Skin epidermis (tissue), 12 donors: ENCODE measurements around the gene ASTN2.
"Not testable (repeated sequence)": the region's sequence is repeated elsewhere in the genome, so short reads cannot be mapped to it uniquely, and the experiment has no call there.

ENCODE experiments used
- H3K27ac ChIP-seq, 21 experiments: fragments of 200-600 bp; sonication (generic) in 11 of 21; one replicate each; pipeline ENCODE4 v1.5.0; 2020; ENCODE audit warnings: mild to moderate bottlenecking in 3 of 21, inconsistent platforms in 2 of 21, moderate library complexity in 2 of 21
- H3K4me3 ChIP-seq, 7 experiments: fragments of 200-600 bp; sonication (generic) in 2 of 7; one replicate each; pipeline ENCODE4 v1.5.0; 2020; ENCODE audit warnings: inconsistent platforms in 2 of 7, mild to moderate bottlenecking in 2 of 7, moderate library complexity in 1 of 7

The ASTN2 gene

DNA sequence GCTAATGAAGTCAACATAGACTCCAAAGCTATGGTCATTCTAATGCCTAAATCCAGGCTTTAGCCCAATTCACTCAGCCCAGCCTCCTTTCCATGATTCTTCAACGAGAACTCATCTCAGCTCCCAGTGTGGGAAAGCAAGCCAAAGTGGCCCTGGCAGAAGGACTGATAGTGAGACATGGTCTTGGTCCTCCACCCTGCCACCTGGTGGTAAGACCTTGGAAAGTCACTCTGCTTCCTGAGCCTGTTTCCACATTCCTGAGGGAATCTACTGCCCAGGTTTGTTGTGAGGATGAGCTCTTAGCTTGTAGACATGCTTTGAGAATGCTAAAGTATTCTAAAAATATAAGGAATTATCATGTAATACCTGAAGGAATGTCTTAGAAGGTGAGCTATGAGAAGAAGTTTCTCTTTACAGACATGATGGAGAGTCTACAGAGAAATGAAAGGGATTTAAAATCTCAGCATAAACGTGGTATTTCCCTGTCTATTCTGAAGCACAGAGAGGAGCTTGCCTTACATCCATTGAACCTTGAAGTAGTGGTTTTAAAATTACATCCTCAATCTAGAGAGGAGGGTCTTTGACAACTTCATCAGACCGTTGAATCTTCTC lies 554.2 kb downstream of the ASTN2 start:
- H3K27ac ChIP-seq = no peak overlapping the region
- H3K4me3 ChIP-seq = no peak overlapping the region

DNA sequence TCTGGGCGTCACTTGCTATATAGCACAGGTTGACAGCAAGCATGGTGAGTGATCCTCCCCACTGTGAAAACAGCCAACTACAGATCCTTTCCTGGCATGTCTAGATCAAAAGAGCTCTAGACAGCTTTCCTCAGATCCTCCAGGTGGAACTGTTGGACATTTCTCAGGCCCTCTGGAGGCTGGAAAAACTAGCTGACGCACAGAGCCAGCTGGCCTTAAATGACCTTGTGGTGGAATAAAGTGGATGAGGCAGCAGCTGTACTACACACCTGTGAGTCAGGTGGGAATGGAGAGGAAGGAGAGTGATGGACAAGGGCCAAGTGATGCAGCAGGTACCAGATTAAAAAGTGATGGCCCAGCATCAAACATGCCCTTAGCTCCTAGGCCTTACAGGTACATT lies 555.1 kb downstream of the ASTN2 start:
- Histone ChIP-seq H3K4me3 (no peak overlapping the region), H3K27ac (peak overlapping the region in 1 of 21 experiments; percentile 22)

DNA sequence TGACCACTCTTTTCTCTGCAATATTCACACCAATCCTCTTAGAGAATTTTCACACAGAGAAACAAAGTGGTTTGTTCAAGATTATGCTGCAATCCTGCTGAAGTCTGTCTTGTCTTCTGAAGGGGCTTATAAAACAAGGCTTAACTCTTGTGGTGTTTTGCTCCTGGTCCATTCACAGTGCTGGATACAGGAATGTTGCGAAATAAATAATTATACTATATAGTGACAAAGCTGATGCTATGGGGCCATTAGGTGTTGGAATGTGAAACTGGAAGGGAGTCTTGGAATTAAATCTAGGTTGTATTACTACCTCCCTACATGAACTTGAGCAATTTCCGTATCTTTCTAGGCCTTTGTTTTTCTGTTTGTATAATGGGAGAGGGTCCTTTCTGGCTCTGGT lies 557.5 kb downstream of the ASTN2 start:
- Histone ChIP-seq H3K4me3 (no peak overlapping the region), H3K27ac (peak overlapping the region in 8 of 21 experiments; percentile 22 to 77 (median 56))

DNA sequence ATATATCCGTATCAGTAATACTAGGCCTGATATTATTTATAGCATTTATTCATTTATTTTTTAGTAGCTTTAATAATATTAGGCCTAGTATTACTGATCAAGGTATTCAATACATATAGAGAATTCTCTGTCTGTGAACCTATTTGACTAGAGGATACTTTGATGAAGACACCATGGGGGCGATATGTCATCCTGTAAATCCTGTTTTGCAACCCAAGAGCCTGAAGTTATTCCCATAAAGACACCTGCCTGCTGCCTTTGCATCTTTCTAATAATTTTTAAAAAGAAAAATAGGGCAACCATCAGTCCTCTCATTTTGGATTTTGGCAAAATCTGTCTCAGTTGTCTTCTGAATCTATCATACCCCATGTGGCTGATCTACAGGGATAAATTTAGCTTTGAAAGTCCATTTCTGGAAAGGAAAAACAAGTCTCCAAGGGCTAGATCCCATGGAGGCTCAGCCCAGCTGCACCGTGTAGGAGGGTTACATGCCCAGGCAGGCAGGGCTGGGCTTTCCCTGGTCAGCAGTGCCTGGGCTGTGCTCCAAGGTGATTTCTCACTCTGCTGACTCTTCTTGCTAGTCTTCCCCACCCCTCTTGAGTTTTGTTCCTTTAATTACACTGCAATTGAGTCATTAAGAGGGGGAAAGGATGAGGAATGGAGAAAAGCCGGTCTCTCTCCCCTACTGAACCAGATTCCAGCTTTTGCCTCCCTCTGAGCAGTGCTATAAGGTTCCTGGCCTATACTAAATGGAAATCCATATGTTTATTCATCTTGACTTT lies 558.8 kb downstream of the ASTN2 start:
- Histone ChIP-seq H3K4me3 (no peak overlapping the region), H3K27ac (peak overlapping the region in 13 of 21 experiments; percentile 20 to 78 (median 57))

DNA sequence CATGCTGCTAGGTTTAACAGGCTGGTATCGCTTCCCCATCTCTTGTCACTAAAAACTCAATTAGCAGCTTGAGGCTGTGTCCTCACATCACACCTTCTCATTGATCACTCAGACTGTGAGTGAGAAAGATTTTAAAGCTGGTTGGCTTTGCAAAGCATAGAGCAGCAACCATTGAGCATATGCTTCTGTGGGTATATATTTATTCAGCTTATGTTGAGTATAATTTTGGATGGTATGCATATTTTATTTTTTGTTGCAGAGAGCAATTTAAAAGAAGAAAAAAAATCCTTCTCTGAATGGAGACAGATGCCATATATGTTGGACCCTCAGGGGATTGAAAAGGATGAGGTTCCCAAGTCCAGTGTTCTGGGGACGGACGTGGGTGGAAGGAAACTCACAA lies 565.1 kb downstream of the ASTN2 start:
- Histone ChIP-seq H3K4me3 (no peak overlapping the region), H3K27ac (no peak overlapping the region)

DNA sequence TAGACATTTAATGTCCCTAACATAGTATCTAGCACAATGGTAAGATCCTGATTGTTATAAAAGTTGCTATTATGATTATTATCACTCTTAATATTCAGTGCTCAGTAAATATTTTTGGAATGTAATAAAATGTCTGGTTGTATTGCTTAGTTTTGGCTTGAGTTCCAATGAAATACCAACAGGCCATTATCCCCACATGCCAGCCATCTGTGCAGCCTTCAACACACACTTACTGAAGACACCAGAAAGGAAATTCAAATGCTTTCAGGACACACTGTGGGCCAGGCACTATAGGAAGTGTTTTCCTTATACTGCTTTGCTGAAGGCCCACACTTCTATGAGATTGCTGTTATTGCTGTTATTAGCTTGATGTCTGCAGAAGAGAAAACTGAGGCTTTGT lies 570.2 kb downstream of the ASTN2 start:
- Histone ChIP-seq H3K27ac (peak overlapping the region in 2 of 21 experiments; percentile 31 to 64), H3K4me3 (no peak overlapping the region)

DNA sequence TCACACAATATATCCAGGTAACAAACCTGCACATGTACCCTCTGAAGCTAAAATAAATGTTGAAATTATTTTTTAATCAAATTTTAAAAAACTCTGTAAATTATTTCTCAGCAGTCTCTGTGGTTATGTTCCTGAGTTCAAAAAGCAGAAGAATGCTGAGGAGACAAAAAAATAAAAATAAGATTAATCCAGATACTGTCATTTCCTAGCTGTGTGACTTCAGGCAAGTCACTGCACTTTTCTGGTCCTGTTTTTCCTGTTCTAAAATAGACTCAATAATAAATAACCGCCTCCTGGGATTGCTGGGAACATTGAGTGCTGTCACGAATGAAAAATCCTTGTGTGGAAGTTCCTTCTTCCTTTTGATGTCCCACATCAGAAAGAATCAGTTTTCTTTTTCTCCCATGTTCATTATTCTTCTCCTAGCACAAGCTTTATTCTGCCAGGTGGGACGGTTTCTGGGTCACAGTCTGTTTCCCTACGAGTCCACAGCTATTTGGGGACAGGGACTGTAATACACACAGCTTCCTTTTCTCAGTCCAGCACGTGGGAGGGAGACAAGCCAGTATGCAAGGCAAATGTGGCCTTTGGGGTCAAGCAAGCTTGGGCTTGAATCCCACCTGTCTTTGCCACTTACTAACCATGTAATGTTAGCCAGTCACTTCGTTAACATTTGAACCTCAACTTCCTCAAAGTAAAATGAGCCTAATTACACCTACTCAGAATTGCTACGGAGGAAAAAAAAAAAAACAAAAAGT lies 570.8 kb downstream of the ASTN2 start:
- H3K4me3 ChIP-seq = no peak overlapping the region
- peak overlapping the region in 4 of 21 experiments; percentile 8 to 64 (median 30) for H3K27ac ChIP-seq

DNA sequence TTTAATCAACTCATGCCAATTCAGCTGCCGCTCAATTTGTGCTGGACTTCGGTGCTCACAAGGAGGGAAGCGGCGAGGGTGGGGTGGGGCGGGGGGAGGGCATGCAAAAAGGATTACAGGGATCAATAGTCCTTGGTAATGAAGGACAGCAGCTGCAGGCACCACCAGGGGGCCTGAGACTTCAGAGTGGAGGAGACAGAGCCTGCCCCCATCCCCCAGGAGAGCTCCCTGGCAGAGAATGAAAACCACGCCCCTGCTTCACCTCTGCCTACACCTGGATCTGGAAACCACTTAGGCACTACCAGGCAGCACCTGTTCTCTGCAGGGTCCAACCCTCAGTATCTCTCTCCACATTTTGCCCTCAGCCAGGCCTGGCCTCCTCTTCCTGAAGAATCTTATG lies 572.2 kb downstream of the ASTN2 start:
- no peak overlapping the region for H3K27ac ChIP-seq
- H3K4me3 ChIP-seq = no peak overlapping the region

DNA sequence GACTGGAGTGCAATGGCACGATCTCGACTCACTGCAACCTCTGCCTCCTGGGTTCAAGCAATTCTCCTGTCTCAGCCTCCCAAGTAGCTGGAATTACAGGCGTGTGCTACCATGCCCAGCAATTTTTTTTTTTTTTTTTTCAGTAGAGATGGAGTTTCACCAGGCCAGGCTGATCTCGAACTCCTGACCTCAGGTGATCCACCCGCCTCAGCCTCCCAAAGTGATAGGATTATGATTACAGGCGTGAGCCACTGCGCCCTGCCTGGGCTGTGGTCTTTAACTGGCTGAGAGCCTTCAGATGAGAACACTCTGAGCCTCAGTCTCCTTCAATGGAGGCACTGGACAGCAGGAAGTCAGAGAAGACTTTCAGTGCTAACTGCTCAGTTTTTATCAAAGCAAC lies 576.4 kb downstream of the ASTN2 start:
- H3K4me3 ChIP-seq = not testable (repeated sequence)
- peak overlapping the region in 3 of 21 experiments; percentile 19 to 76 (median 50) for H3K27ac ChIP-seq

DNA sequence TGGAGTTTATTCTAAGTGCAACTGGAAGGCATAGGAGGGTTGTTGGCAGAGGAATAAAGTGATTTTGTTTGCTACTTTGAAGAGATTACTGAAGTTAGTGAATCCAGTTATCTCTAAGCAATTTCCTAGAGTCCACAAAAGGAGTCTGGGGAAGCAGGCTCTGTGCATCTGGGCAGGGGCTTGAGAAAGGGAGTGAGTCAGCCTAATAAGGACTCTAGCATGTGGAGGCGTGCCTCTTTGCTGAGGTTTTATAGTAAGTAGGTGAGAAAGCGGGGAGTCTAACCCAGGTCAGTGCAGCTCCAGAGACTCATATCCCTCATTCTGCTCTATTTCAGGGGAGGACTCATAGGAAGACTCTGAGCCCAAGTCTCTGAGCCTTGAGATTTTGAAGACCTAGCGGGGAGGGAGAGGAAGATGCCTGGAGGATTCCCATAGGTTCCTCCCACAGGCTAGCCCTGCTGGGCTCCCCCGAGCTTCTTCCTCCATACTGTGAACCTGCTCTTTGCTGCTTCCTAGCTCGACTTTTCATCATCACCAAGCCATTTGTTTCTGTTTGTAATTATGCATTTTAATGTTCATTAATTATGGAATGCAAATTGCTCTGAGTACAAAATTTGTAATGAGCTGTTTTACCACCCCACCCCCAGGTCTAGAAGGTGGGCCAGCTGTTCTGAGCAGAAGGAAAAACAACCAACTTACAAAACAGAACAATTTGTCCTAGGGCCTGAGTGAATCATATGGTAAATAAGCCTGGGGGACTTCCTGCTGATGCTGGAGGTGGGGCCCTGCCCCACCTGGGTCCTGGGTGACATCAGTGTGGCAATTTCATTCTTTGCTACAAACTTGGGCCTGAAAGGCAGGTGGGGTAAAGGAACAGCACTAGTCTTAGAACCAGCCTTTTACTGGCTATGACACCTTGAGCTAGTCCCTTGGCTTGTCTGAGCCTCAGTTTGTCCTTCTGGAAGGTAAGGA lies 577.6 kb downstream of the ASTN2 start:
- H3K4me3 ChIP-seq = no peak overlapping the region
- peak overlapping the region in 12 of 21 experiments; percentile 7 to 76 (median 45) for H3K27ac ChIP-seq

DNA sequence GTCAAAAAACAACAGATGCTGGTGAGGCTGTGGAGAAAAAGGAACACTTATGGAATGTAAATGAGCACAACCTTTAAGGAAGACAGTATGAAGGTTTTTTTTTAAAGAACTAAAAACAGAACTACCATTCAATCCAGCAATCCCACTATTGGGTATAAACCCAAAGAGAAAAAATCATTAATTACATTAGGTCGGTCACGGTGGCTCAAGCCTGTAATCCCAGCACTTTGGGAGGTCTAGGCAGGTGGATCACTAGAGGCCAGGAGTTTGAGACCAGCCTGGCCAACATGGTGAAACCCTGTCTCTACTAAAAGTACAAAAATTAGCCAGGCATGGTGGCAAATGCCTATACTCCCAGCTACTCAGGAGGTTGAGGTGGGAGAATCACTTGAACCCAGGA lies 584.5 kb downstream of the ASTN2 start:
- H3K27ac ChIP-seq = not testable (repeated sequence)

DNA sequence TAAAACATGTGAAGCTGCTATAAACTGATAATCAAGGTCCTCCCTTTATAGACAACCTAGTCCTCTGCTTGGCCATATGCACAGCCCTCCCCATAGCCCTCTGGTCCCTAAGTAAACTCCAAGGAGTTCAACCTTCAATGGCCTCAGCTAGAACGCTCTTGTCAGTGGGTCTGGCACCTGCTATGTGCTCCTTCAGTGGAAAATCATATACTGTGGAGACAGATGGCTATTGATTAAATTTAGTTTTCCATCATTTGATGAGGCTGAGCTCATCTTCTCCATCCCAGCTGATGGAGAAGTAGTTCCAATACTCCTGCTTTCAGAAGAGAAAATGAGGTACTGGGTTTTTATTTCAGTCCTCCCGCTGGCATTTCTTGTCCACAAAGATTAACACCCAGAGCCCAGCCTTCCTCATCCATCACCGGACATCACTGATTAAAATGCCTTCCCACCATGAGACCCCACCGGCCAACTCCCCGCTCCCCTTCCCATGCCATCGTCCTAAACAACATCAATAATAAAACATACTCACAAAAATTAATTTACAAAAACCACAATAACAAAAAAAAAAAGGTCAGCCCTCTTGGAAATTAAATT lies 593.1 kb downstream of the ASTN2 start:
- Histone ChIP-seq H3K4me3 (no peak overlapping the region), H3K27ac (no peak overlapping the region)

More for the DNA sequence above, 584.5 kb downstream of the ASTN2 start:
- not testable (repeated sequence) for H3K4me3 ChIP-seq

DNA sequence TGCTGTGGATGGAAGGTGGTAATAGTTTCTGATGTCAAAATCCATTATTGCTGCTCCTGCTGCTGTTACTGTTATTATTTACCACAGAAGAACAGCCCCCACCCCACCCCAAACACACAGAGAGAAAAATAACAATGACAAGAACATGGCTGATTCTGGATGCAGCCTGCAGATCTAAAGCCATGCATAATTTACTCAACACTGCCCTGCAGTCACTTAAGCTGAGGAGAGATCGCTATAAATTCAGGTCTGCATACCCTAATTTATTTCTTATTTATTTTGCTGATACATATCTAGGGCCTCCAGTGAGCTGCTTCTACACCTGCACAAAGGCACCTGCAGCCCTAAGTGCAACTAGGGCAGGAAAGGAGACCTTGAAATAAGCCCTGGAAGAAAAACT lies 595.7 kb downstream of the ASTN2 start:
- no peak overlapping the region for H3K27ac ChIP-seq
- no peak overlapping the region for H3K4me3 ChIP-seq

DNA sequence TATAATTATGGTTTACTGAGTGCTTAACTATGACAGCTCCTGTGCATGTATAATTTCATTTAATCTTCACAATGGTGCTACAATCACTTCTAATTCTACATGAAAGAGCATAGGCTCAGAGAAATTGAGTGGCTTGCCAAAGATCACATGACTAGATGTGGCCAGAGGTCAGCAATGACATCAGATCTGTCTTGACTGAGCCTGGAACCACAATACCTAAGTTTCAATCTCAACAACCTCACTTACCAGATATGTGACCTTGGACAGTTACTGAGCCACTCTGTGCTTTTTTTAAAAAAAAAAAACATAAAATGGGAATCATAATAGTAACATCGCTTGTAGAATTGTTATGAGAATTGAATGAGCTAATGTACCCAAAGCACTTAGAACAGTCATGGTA lies 597.1 kb downstream of the ASTN2 start:
- Histone ChIP-seq H3K4me3 (no peak overlapping the region), H3K27ac (no peak overlapping the region)

DNA sequence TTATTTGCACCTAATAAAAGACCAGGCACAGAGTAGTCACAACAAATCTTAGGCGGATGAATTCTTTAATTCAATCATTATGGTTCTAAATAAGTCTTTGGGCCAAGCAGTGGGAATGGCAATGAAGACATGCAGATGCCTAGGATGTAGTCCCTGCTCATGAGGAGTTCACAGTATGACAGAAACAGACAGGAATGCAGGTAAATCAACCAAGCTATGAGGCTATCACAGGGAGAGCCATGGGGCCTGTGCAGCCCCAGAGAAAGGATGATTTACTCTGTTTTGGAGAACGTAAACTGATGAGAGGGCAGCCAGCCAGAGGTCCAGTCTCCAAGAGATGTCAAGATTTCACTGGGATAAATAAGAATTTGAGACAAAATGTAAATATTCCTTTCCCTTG lies 598.4 kb downstream of the ASTN2 start:
- Histone ChIP-seq H3K27ac (no peak overlapping the region), H3K4me3 (no peak overlapping the region)

DNA sequence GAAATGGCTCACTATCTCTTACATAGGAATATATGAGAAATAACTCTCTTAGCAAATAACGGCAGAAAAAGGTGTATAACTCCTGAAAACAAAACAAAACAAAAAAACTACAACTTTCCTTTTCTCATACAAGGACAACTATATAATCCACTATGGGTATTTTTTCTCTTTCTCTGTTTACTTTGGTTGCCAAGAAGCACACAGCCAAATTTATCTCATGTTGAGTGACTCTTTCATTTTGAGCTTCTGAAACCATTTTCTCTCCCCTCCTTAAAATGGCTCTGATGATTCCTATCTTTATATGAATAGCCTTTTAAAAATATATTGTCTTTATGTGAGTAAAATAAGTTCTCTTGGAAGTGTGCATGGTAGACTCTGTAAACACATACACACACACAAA lies 599.0 kb downstream of the ASTN2 start:
- Histone ChIP-seq H3K4me3 (no peak overlapping the region), H3K27ac (no peak overlapping the region)

DNA sequence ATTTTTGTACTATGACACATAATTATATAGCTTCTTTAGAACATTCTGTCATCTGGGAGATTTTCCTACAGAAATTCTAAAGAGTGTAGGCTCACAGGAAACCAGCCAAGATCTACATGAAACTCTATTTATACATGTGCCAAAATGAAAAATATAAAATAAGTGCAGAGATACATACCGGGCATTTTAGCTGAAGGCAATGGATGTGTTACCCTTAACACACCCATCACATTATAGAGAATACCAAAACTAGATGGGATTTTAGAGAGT lies 601.9 kb downstream of the ASTN2 start:
- no peak overlapping the region for H3K4me3 ChIP-seq
- no peak overlapping the region for H3K27ac ChIP-seq

DNA sequence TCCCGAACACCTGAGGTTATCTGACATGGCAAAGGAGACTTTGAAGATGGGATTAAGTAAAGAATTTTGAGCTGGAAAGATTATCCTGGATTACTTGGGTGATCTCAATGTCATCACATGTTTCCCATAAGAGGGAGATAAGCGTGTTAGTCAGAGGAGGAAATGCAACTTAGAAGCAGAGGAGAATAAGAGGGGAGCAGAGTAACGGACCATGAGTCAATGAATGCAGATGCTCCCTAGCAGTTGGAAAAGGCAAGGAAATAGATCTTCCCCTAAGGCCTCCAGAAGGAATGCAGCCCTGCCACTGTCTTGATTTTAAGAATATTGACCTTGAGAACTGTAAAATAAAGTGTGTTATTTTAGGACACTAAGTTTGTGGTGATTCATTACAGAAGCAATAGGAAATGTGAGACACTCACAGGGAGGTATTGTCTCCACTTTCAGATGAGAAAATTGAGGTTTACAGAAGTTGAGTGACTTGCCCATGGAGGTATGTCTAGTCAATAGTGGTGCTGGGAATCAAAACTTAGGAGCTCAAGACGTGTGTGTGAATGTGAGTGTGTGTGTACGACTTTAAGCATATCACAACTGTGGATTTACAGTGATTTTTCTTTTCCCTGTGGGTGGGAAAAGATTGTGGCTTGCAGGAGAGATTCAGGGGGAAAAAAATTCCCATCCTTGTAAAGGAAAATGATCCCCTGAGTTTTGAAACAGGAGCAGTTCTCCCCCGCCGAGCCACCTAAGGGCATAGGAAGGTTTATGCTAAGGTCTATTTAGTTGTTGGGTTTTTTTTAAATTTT lies 602.4 kb downstream of the ASTN2 start:
- Histone ChIP-seq H3K27ac (no peak overlapping the region), H3K4me3 (no peak overlapping the region)

DNA sequence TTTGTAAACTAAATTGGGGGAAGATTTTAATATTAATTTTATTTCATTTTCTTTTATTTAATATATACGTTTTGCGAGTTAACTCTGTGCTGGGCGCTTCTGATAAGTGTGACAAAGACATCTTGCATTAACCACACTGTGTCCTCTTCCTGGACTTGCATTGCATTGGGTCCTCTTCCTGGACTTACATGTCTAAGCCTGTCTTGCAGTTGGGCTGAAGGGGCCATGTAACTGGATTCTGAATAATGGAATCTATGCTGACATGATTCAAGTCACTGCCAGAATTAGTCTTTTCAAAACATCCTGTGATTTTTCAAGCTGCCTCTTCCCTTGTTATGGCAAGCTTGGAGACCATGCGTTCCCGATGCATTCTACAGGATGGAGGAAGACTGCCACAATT lies 605.2 kb downstream of the ASTN2 start:
- no peak overlapping the region for H3K4me3 ChIP-seq
- H3K27ac ChIP-seq = no peak overlapping the region
